ENCODE measurements around the gene ADORA3.

Gene ADORA3

DNA sequence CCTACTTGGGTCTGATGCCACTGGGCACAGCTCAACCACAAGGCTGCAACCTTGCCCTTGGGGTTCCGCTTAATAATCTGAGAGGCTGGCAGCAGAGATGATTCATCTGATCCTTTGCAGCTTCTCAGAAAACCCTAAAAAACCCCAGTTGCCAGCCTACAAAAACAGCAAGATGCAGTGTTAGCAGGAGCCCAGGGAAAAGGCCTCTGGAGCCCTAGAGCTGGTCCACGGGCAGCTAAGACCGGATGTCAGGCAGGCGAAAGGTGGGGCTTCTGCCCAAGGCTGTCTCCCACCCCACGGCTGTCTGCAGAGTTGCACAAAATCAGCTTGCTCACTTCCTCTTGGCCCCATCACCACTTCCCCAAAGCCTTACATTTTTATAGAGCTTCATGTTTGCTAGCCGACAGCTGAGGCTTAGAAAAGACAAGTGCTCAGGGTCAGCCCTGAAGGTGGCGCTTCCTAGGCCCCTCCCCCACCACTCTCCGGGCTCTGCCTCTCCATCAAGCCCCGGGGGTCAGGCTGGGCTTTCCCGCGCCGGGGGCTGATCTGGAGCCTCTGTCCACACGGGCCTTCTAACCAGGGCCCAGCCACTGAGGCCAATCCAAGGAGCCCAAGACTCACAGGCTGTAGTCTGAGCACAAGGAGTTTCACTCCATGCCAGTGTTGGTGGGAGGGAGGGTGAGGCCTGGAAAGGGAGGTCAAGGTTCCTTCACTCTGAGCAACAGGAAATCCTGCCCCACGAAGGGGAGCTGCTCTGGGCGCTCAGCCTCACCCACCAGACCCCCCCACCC is 4.2 kb upstream of the ADORA3 start:
- peak; percentile 39 for DNase-seq (ENCODE audit: low read depth)

DNA sequence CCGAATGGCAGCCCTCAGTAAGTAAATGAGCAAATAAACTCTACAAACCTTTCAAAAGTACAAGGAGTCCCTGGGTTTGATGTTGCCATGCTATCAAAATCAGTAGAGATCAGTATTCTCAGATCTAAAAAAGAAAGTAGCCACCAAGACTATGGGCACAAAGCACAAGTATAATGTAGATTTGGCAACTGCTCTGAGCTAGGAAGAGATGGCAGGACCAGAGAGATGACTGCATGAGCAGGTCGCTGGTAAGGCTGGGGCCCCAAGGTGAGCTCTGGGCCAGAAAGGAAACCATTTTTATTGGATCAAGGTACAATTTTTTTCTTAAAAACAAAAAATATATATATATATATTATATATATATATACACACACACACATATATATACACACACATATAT is 3.1 kb upstream of the ADORA3 start:
- no peak for DNase-seq (ENCODE audit: low read depth)

DNA sequence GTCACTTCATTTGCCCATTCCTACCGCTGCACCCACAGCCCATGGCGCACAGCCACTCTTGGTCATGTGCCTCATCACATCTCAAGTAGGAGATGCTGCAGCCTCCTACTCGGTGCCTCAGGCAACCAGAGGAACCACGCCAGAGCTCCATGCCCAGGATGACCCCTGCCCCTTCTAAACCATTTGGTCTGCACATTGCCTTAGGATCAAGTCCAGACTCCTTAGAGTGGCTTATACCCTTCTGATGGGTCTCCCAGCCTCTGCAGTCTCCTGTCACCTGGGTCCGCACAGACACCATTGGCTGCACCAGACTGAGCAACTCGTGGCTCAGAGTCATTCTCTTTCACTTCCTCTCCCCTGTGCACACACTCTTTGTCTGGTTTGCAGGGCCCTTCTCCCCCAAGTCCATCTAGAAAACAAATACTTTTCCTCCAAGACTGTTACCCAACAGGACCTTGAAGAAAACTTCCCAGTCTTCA is 2.2 kb upstream of the ADORA3 start:
- no peak for DNase-seq (ENCODE audit: low read depth)

DNA sequence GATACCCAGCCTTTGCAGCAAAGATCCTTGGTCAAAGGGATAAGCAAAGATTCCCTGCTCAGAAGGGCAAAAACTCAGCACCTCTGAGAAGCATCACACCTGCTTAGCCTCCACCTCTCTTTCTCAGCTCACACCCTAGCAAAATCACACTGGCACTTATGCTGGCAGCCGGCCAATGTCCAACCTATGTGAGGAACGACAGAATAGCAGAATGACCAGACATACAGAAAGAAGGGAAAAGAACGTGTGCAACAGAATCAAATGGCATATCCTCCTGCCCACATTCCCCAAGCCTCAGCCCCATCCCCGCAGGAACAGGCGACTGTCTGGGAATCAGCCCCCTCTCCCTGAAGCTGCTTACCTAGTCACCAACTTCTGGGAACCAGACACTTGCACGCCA is 664 bp upstream of the ADORA3 start:
- no peak for DNase-seq (ENCODE audit: low read depth)

DNA sequence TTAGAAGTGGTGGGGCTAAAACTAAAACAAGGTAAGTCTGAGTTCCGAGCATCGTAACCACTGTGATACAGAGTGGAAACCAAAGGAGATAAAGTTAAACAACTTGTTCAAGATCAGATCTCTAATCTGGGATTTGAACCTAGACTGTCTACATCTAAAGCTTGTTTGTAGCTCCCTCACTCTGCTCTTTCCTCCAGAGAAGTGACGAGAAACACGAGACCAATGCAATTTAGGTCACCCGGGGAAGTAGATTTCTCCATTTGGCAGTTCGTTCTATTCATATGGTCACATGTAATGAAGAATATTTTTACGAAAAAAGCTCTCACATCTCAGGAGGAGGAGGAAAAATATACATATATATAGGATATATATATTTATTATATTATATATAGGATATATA is 1.8 kb downstream of the ADORA3 start:
- no peak for DNase-seq (ENCODE audit: low read depth)

DNA sequence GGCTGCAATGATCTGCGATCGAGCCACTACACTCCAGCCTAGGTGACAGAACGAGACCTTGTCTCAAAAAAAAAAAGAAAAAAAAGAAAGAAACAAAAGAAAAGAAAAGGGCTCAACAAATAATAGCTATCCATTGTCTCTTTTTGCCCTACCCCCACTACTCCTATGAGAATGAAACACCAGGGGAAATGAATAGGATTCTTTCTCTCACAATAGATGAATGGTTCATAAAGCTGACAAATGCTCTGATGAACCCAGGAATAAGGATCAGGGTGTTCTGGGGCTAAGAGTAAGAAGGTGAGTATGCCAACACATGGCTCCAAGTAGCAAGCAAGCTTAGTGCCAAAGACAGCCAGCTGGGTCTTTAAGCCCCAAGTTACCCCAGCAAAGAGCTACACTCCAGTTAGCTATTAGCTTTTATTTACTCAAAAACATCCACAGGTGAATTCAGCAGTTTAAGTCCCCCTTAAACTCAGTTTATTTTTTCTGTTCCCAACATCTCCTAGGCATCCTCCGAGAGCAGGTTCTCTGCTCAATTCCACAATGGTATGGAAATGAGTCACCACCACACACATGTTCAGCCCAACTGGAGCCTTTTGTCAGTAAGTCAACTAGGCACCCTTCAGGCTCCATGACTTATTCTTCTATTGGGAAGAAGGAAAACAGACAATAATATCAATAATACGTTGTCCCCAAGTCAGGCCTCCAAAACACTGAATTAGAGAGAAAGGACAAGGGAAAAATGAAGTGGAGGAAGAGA is 4.2 kb downstream of the ADORA3 start:
- DNase-seq (ENCODE audit: low read depth), result no peak

DNA sequence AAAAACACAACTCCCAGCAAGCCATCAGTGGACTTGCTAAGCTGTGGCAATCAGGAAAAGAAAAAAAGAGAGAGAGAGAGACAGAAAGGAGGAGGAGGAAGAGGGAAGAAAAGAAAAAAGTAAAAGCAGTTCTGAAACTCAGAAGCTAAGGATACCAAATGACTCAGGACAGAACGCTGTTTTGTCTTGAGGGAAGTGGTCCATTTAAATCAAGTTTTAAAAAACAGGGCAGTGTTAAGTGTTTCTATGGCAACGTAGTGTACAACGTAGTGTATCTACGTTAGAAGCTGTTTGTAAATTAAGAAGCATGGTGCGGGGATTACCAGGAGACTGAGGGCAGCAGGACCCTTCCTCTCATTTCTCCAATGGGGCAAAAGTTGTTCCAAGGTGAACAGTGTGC is 5.8 kb downstream of the ADORA3 start:
- DNase-seq (ENCODE audit: low read depth), result no peak

DNA sequence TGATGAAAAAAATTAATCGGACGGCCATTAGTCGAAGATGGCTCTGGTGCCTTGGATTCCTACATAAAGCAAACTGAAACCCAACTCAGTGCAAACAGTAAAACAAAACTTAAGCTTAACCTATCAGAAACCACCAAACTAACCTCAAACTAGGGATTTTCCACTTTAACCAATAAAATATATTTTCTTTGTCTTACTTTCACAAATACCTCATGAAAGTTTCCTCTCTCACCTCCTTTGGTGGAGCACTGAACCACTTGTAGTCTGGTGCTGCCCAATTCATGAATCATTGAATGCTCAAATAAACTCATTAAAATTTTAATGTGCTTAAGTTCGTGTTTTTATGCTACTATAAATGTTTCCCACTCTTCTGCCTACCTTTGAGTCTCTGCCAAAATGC is 7.0 kb downstream of the ADORA3 start:
- no peak for DNase-seq (ENCODE audit: low read depth)

DNA sequence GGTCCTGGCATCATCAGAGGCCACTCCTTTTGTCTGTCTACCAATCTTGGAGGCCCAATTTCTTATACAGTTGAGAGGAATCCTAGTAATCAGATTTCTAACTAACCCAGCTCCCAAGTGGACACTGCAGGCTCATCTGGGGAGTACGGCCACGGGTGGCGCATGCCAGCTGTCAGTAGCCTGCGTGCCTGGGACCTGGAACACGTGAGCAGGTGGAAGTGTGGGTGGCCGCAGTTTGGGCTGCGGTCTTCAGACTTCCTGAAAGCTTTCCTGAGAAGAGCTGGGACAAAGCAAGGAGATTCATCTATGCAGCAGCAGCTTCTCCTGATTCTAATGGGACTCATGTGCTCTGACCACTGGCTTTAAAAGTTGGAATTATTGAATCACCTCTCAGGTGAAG is 12.4 kb downstream of the ADORA3 start:
- no peak for DNase-seq (ENCODE audit: low read depth)

DNA sequence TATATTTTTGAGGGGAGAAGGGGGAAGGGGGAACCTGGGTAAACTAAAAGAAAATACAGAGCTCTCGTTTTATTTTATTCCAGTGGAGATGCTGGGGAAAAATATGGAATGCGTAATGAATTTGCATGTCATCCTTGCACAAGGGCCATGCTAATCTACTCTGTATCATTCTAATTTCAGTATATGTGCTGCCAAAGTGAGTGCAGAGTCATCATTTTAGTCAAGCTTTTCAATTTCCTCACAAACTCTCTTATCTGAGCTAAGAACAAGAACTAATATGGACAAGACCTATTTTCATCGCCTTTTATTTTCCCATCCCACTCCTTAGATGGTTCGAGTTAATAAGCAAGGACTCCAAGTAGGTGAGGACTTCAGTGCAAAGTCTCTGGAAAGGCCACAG is 13.2 kb downstream of the ADORA3 start:
- no peak for DNase-seq (ENCODE audit: low read depth)

DNA sequence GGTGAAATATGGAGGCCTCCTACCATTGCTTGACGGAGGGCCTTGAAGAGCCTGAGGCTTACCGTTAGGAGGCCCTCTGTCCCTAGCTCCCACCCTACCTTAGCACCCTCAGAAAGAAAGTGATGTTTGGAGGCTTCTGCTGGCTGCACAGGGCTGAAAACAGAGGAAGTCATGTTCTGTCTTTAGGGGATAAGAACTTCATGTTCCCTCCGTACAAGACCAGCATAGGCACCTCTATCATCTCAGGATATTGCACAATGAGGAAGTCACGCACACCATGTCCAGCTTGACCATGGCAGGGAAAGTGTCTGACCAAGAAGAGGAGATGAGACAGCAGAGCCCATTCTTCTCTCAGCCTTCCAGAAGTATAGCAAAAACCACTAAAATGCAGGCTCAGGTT is 13.8 kb downstream of the ADORA3 start:
- no peak for DNase-seq (ENCODE audit: low read depth)

DNA sequence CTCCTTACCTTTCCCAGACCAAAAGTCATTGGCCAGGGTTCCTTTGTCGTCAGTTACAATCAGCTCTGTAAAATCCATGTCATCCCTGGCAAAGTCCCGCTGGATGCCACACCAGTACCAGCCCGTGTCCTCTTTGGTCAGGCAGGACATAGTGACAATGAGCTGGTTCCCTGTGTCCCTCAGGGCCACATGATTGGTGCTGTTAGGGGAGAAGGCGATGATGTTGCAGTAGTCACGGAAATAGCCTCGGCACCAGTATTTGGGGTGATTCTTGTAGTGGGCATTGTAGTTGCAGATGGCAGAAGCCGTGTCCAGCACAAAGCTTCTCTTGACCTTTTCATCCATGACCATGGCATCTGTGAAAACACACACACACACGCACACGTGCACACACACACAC is 14.8 kb downstream of the ADORA3 start:
- no peak for DNase-seq (ENCODE audit: low read depth)

DNA sequence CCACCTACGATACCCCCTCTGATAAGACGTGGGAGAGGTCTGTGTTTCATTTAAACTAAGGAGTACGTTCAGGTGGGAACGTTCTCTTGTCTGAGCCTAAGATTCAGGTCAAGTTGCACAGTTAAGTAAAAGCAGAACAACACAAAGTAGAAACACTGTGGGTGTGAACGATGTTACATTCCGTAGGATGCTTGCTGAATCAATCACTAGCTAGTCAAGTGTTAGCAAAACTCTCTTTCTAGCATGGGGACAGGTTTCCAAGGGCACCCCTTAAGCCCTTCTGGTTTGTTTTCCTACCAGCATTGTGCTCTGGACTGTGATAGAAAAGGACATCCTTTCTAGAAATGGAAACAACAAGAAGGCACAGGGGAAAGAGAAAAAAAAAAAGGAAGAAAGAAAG is 16.3 kb downstream of the ADORA3 start:
- DNase-seq (ENCODE audit: low read depth), result no peak

DNA sequence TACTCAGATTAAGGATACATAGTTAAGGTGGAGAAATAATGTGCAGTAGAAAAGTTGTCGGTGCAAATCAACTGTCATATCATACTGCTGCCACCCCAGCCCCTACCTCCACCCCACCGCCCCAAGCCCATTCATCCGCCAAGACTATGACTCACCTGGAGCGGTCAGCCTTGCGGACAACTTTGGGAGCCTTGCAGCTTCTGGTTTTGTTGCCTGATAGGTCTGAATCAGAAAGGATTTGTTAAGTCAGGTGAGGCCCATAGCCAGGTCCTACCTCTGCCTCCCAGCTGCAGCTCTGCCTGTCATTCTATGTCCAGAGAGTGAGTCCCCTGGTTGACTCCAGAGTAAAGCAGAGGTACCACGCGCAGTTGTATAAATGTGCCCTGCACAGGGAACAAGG is 17.0 kb downstream of the ADORA3 start:
- no peak for DNase-seq (ENCODE audit: low read depth)

DNA sequence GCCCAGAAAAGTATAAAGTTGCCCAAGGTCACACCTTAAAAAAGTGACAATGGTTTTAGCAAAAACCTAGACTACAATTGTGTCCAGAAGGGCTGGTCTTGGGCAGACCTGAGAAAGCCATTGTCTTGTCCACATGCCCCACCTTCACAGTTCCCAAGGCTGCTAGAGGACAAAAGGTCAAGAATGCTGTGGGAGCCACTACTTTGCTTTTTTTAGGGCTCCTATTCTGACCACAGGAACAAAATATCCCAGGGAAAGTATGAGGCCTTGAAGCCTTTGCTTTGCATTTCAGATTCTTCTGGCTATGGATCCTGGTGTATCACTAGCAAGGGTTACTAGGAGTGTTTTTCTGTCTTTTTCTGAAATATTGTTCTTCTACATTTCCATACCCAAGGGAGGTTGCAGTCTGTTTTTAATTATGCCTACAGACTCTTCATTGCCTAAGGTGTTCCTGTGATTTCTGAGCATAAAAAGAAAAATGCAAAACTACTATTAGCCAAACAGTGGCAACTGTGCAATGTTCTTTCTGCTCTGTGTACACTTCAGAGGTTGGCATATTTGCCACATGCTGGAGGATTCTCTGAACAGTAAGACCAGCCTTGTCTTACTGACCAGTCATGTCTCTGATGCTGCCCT is 18.9 kb downstream of the ADORA3 start:
- DNase-seq (ENCODE audit: low read depth), result no peak

DNA sequence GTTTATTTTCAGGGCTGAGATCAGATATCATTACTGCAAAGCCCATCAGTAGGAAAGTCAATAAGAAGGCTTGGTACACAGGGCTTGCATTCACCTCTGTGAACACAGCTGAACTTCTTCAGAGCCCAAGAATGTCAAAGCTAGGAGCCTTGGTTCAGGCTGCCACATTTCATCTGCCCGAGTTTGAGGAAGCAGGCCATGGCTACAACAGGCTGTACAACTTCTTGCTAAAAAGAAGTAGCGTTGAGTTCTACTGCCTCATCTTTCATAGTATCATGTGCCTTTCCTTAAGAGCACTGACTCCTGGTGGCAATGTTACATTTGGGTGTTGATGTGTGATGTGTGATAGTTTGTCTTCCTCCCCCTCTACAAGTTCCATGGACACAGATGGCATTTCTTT is 19.6 kb downstream of the ADORA3 start:
- DNase-seq (ENCODE audit: low read depth), result no peak

DNA sequence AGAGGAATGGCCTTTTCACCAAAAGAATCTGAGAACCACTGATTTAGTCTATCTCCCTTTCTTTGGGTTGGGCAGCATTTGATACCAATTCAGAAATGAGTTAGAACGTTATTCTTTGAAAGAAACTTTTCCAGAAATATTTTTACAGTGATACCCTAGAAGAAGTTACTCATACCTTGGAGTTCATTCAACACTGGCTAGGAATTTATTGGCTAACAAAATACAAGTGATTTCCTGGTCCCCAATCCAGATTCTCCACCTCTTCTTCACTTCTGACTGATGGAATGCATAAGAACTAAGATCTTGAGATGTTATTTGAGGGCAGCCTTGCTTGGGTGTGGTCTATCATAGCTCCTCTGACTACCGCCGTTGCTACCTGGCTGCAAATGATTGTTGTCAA is 20.3 kb downstream of the ADORA3 start:
- DNase-seq (ENCODE audit: low read depth), result no peak

DNA sequence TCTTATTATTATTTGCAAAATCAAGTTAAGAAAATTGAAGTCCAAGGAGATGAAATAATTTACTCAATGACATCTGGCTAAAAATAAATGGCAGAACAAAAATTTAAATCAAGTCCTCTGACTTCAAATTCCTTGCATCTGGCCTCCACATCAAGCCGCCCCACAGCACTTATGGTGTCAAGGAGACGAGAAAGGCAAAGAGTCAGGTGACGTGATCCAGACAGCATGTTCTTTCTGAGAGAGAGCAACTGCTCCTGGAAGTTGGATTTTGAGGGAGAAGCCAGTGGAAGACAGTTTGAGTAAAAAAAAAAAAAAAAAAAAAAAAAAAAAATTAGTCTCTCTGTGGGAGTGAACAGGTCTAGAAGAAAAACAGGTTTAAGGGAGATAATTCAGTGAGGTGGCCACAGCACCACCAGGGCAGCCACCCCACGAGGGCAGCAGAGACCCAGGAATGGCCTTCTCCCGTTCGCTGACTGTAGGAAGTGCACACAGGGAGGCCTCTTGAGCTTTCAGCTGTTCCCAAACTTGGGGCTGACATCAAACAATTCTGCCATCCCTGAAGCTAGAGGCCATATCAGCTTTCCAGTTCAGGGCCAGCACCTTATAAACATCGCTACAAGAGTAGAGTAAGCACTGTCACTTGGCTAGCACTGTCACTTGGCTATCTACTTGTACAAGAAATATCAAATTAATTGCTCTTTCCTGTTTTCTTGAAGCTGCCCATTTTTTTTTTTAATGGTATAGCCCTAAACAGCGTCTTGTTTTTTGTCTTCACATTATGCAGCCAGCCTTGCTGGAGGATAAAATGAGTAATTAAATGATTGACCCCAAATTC is 21.8 kb downstream of the ADORA3 start:
- DNase-seq (ENCODE audit: low read depth), result peak; percentile 20

DNA sequence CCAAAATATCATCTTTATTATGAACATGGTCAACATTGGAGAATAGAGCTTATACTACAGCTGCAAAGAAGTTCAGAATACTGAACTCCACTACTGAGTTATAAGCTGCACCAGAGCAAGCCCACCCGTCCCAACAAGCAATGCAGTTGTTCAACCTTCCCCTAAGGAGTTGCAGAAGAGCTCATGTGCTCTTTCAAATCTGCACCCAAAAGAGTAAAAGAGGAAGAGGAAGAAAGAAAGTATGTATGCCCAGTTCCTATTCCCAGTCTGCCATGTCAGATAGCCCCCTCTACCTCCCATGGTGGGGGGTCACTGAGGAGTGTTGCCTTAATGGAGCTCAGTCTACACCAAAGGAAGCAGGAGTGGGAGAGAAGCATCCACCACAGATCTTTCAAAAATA is 22.8 kb downstream of the ADORA3 start:
- no peak for DNase-seq (ENCODE audit: low read depth)

DNA sequence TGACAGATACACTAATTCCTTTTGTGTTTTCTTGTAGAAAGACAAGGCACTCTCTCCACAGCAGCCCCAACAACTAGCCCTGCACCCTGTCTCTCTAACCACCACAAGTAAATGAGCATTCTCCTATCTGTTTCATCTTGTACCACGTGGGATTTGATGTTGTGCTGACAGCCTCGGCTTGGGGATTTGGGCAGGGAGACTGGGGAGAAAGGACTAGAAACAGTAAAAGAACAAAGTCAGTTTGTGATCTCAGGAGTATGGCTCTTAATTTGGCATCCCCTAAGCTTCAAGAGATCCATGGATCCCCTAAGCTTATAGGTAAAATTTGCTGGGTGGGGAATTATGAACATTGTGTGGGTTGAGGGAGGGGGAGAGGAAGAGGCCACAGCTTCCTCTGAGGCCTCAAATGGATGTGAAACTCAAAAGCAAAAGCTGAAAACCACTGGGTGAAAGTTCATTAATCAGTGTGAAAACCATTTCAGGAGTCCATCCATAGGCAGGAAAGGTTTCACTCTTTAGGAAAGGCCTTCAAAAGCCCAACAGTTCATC is 26.6 kb downstream of the ADORA3 start:
- no peak for DNase-seq (ENCODE audit: low read depth)

DNA sequence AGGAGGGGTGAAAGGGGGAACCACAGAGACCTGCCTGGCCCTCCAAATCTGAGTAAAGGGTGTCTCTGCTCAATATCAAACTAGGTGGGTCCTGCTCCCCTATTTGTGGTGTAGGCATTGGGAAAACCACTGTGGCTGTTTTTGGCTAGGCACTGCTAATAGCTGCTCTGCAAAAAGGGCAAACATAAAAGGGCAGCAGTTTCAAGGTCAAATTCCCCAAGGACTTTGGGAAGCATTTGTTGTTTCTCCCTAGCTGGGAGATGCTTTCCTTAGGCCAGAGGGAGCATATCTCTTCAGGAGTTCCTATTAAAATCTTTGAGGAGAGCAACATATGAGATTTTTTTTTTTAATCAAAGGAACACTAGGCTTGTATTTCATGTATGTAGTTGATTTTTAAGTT is 27.2 kb downstream of the ADORA3 start:
- no peak for DNase-seq (ENCODE audit: low read depth)

DNA sequence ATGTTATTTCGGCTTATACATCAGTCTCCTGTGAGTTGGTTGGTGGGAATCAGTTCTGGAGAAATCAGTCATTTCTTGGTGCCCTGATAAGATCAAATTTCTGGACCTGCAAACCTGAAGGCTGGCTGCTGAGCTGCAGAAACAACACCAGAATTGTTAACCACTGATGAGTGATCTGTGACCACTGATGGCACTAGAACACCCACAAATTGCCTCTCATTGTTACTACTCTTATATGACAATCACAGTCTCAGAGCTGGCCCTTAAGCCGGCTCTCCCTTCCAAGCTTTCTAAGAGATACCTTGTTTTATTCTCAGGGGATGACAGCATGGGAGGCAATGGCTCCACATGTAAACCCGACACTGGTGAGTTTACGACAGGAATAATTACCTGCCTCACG is 27.7 kb downstream of the ADORA3 start:
- no peak for DNase-seq (ENCODE audit: low read depth)
